GM08714 (cell line): ENCODE data around the gene VTI1A.

ENCODE experiments used
- H3K4me3 ChIP-seq: fragments of 200-500 bp; sonication (Bioruptor generic); 2 replicates; pipeline ENCODE4 v1.5.1; 2014; ENCODE audit warnings: mild to moderate bottlenecking, low read length, inconsistent platforms
- ZNF274 ChIP-seq: IDR thresholded peaks from 2 replicates; pipeline ENCODE4 v1.6.1; 2012; ENCODE audit warnings: mild to moderate bottlenecking, low read depth, low read length

Gene VTI1A

DNA sequence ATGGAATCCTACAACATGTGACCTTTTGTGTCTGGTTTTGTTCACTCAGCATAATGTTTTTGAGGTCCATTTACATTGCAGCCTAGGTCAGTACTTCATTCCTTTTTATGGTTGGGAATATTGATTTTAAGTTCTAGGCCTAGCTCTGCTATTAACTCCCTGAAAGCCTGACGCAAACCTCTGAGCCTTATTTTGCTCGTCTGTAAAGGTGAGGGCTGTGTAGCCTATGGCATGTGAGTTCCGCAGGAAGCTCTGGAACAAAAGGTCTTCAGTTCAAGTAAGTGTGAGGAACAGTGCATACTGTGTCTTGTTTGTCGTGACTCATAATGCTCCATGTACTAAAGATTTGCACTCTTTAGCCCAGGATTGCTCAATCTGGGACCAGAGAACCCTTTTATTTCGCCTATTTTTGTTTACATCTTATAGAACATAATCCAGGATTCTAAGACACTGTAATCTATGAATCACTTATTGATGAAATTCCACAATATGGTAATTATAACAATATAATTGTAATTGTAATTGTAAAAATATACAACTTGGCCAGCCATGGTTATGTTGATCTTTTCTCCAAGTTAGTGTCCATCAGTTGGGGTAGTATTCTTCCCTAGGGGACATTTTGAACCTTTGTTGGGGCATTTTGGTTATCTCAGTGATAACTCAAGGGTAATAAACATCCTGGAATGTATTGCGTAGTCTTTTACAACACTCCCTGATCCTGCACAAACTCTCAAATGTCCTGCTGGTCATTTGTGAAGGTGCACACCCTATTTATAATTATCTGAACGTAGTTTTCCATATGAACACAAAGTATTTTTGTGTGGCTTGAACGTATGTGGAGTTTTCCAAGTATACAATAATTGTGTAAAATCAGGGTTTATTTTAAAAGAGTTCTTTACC, 184.7 kb downstream of the VTI1A start:
- no peak overlapping the region for H3K4me3 ChIP-seq
- TF ChIP-seq ZNF274 = no peak

DNA sequence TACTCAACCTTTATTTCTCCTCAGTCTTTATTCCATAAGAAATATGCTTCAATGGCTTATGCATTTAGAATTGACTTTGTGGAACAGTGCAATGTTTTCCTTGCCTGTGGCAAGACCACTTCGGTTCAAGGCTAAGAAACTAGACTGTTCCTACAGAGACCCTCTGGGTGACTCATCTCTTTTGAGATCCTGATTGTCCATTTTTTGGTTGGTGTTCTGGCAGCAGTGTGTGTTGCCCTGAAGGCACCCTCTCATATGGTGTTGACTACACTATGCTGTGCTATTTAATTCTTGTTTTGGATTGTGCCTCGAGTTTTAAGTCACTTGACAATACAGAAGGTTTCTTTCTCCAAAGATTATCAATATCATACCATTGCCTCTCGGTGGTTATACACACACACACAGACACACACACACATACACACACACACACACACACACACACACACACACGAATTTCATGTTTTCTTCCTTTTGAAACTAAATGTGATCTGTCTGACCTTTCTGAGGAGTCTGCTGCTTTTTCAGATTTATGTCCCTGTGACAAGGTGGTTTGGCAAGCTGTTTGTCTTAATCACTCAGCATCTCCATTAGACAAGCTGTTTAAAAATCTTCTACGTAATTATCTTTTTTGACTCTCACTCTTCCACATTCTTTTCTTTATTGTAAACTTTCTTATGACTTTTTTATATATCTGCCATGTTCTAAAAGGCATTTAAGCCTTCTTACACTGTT, 187.2 kb downstream of the VTI1A start:
- no peak overlapping the region for H3K4me3 ChIP-seq
- no peak for TF ChIP-seq ZNF274

- TF ChIP-seq ZNF274 = no peak
- no peak overlapping the region for H3K4me3 ChIP-seq
Measured at GRCh38 chr10:112637901-112638300, 190.9 kb downstream of the VTI1A start.

- no peak for TF ChIP-seq ZNF274
- H3K4me3 ChIP-seq = no peak overlapping the region
Measured at GRCh38 chr10:112639298-112639697, 192.3 kb downstream of the VTI1A start.

- TF ChIP-seq ZNF274 = no peak
Measured at GRCh38 chr10:112640638-112641037, 193.6 kb downstream of the VTI1A start.

GRCh38 chr10:112643600-112644264, 196.7 kb downstream of the VTI1A start:
- no peak for TF ChIP-seq ZNF274
- no peak overlapping the region for H3K4me3 ChIP-seq

More at GRCh38 chr10:112640638-112641037, 193.6 kb downstream of the VTI1A start:
- H3K4me3 ChIP-seq = no peak overlapping the region

GRCh38 chr10:112644265-112644645, 197.2 kb downstream of the VTI1A start:
- H3K4me3 ChIP-seq = no peak overlapping the region
- TF ChIP-seq ZNF274 = no peak

DNA sequence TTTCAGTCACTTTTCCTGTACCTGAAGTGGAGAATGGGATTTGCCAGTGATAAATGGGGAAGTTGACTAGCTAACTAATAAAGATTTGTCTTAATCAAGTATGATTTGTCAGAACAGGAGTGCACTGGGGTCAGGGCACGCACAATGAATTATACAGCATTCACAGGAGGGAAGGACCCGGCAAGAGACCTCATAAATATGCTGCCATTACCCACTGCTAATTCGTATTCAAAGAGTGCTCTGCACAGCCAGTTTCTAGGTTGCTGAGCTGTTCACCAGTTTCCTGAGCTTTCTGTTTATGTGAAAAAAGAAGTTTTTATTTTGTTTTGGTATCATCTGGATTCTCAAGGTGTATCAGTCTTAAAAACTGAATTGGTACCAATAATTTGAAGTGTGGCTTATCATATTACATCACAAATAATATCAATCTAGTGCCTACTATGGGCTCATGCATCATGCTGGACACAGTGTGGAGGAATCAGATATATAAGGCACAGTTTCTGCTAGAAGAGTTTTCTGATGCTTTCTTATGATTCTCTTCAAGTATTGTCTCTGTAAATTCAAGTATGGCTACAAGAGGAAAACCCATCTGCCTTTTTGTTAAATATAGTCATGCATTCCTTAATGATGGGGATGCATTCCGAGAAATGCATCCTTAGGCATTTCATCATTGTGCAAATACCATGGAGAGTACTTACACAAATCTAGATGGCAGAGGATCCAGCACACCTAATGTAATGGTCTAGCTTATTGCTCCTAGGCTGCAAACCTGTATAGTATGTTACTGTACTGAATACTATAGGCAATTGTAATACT, 202.2 kb downstream of the VTI1A start:
- no peak overlapping the region for H3K4me3 ChIP-seq
- TF ChIP-seq ZNF274 = no peak

DNA sequence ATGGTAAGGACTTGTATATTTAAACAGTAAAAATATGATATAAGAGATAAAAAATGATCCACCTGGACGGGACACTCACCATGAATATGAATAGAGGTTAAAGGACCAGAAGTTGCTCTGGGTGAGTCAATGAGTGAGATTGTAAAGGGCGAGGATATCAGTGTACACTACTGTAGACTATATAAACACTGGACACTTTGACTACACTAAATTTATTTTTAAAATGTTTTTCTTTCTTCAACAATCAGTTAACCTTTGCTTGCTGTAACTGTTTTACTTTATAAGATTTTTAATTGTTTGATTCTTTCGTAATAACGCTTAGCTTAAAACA, 202.8 kb downstream of the VTI1A start:
- no peak overlapping the region for H3K4me3 ChIP-seq
- no peak for TF ChIP-seq ZNF274

DNA sequence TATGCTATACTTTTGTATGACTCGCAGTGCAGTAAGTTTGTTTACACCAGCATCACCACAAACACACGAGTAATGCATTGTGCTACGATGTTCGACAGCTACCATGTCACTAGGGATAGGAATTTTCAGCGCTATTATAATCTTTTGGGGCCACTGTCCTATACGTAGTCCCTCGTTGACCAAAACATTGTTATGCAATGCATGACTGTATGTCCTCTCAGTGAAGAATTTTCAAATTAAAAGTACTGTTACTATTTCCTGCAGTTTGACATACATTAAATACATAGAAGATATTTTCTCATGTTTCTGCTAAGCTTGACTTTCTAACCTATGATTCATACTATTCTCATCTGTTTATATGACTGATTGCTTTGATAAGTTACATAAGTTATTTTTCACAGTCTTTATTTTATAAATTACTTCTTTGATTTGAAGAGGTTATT, 203.6 kb downstream of the VTI1A start:
- no peak for TF ChIP-seq ZNF274
- no peak overlapping the region for H3K4me3 ChIP-seq

- TF ChIP-seq ZNF274 = no peak
Measured at GRCh38 chr10:112653215-112653614, 206.2 kb downstream of the VTI1A start.

GRCh38 chr10:112653851-112654250, 206.8 kb downstream of the VTI1A start:
- no peak for TF ChIP-seq ZNF274
- no peak overlapping the region for H3K4me3 ChIP-seq

More at GRCh38 chr10:112653215-112653614, 206.2 kb downstream of the VTI1A start:
- no peak overlapping the region for H3K4me3 ChIP-seq

GRCh38 chr10:112654794-112655193, 207.8 kb downstream of the VTI1A start:
- no peak for TF ChIP-seq ZNF274
- H3K4me3 ChIP-seq = no peak overlapping the region

- TF ChIP-seq ZNF274 = no peak
- H3K4me3 ChIP-seq = no peak overlapping the region
Measured at GRCh38 chr10:112655722-112656121, 208.7 kb downstream of the VTI1A start.
